Measurements from ENCODE around the gene EFNA5.
A peak's percentile ranks its signal among the peaks of the same experiment; 100 is the strongest.

Gene EFNA5

GRCh38 chr5:107567901-107568671 lies 102.7 kb downstream of the EFNA5 start:
- no peak for DNase-seq

GRCh38 chr5:107566986-107567385 lies 103.8 kb downstream of the EFNA5 start:
- no peak for DNase-seq

GRCh38 chr5:107565791-107566767 lies 104.7 kb downstream of the EFNA5 start:
- no peak for DNase-seq

GRCh38 chr5:107564931-107565372 lies 105.8 kb downstream of the EFNA5 start:
- DNase-seq, result no peak

GRCh38 chr5:107563959-107564544 lies 106.7 kb downstream of the EFNA5 start:
- DNase-seq, result no peak

- no peak for DNase-seq
These were observed 110.4 kb downstream of the EFNA5 start for GRCh38 chr5:107560377-107560776.

GRCh38 chr5:107558823-107559375 lies 111.8 kb downstream of the EFNA5 start:
- DNase-seq, result peak; percentile 64

GRCh38 chr5:107557051-107557658 lies 113.6 kb downstream of the EFNA5 start:
- DNase-seq, result no peak

GRCh38 chr5:107556575-107556974 lies 114.2 kb downstream of the EFNA5 start:
- DNase-seq, result no peak

- no peak for DNase-seq
These were observed 115.2 kb downstream of the EFNA5 start for GRCh38 chr5:107555425-107556090.

- no peak for DNase-seq
These were observed 115.8 kb downstream of the EFNA5 start for GRCh38 chr5:107554776-107555424.

- no peak for DNase-seq
These were observed 117.6 kb downstream of the EFNA5 start for GRCh38 chr5:107553117-107553555.

GRCh38 chr5:107551088-107551487 lies 119.6 kb downstream of the EFNA5 start:
- no peak for DNase-seq

- DNase-seq, result no peak
These were observed 121.2 kb downstream of the EFNA5 start for GRCh38 chr5:107549567-107549966.

- DNase-seq, result no peak
These were observed 122.3 kb downstream of the EFNA5 start for GRCh38 chr5:107548477-107548876.

GRCh38 chr5:107546719-107547118 lies 124.0 kb downstream of the EFNA5 start:
- no peak for DNase-seq

GRCh38 chr5:107545486-107545885 lies 125.3 kb downstream of the EFNA5 start:
- DNase-seq, result no peak

GRCh38 chr5:107544967-107545366 lies 125.8 kb downstream of the EFNA5 start:
- no peak for DNase-seq

GRCh38 chr5:107544476-107544875 lies 126.3 kb downstream of the EFNA5 start:
- no peak for DNase-seq

GRCh38 chr5:107543868-107544267 lies 126.9 kb downstream of the EFNA5 start:
- DNase-seq, result no peak

- no peak for DNase-seq
These were observed 127.9 kb downstream of the EFNA5 start for GRCh38 chr5:107542831-107543231.

All from NCI-H524 treated with DMSO at 0.1 percent for 48 hours (cell line).